ENCODE results near the gene CNTRL. TPM values are rescaled to one million over a fixed set of nuclear protein-coding genes. Genes with fewer than 3 reads are reported as not detected.

CNTRL gene
- total RNA-seq, 1 experiment from 2014 or later, result 11.6 TPM

GRCh38 chr9:121048175-121048574 lies 26.6 kb upstream of the CNTRL start:
- Histone ChIP-seq H3K56ac (ENCODE audit: insufficient read length, low read depth, low read length) (no peak overlapping the region), H3K23me2 (ENCODE audit: insufficient read length, low read depth, low read length, poor library complexity, severe bottlenecking) (no peaks in the 10 kb centered on the region), H3K27ac (ENCODE audit: insufficient read length, low read depth, low read length) (no peak overlapping the region), H4K5ac (ENCODE audit: insufficient read length, low read depth, low read length) (no peak overlapping the region), H2BK15ac (ENCODE audit: low read depth, low read length) (no peak overlapping the region), H3K79me2 (ENCODE audit: insufficient read depth, low read length) (no peaks in the 10 kb centered on the region), H3K4me1 (ENCODE audit: insufficient read depth, low read length) (no peaks in the 10 kb centered on the region; the same call in 1 of the 2 replicates), H3K9me3 (ENCODE audit: control insufficient read depth, low read depth, low read length) (no peaks in the 10 kb centered on the region), H3K4me2 (ENCODE audit: insufficient read depth, insufficient read length, low read length) (no peak overlapping the region), H3K9ac (ENCODE audit: extremely low read depth, insufficient read length, low read length) (no peak overlapping the region), H2AK5ac (ENCODE audit: insufficient read length, low read length) (no peak overlapping the region), H2AFZ (ENCODE audit: low read length) (no peak overlapping the region), H4K20me1 (ENCODE audit: control insufficient read depth, insufficient read depth, insufficient read length) (no peaks in the 10 kb centered on the region), H2BK5ac (ENCODE audit: insufficient read length, low read length) (no peak overlapping the region), H3K4ac (ENCODE audit: low read depth, low read length) (no peak overlapping the region), H3K14ac (ENCODE audit: insufficient read depth, low read length) (no peak overlapping the region), H4K8ac (replicated peaks; ENCODE audit: insufficient read length, low read depth, low read length) (no peak overlapping the region), H4K91ac (ENCODE audit: insufficient read length, low read depth, low read length) (no peak overlapping the region), H2BK20ac (ENCODE audit: low read depth, low read length, poor library complexity, severe bottlenecking) (no peak overlapping the region), H3T11ph (ENCODE audit: low read length) (no peak overlapping the region), H3K18ac (ENCODE audit: insufficient read length, low read depth, low read length) (no peak overlapping the region), H2BK12ac (ENCODE audit: insufficient read length, low read depth, low read length) (no peak overlapping the region), H3K23ac (ENCODE audit: insufficient read length, low read depth, low read length) (no peak overlapping the region), H3K79me1 (ENCODE audit: insufficient read depth, low read depth, low read length, poor library complexity, severe bottlenecking) (no peaks in the 10 kb centered on the region), H2BK120ac (ENCODE audit: low read depth, low read length, poor library complexity, severe bottlenecking) (no peak overlapping the region), H3K27me3 (ENCODE audit: insufficient read depth, low read length) (no peaks in the 10 kb centered on the region)
- H3K27me3 Mint-ChIP-seq (ENCODE audit: low read depth), result no peaks in the 10 kb centered on the region; the same call in 1 of the 2 replicates
- H3K4me1 Mint-ChIP-seq, result peaks cover under 1 to 7% of the 10 kb centered on the region in 2 experiments
- no CpG with 5 or more reads among the region's 2 CpGs for WGBS (ENCODE audit: extremely low coverage, insufficient read length, low lambda C conversion rate)
- no peak overlapping the region for H3K27ac Mint-ChIP-seq
- H3K4me3 Mint-ChIP-seq, result no peak overlapping the region
- no peak for TF ChIP-seq CTCF (conservative IDR thresholded peaks at IDR 0.05)
- DNase-seq, result no peak
- no peaks in the 10 kb centered on the region for H3K9me3 Mint-ChIP-seq
- no peaks in the 10 kb centered on the region for H3K36me3 Mint-ChIP-seq (ENCODE audit: insufficient read depth in 1 of 3, low read depth in 3 of 3)
